Suprapubic skin (tissue), 4 donors: ENCODE measurements around the gene PLA2G2D. TPM values are rescaled to one million over a fixed set of nuclear protein-coding genes. Genes with fewer than 3 reads are reported as not detected.
A peak's percentile ranks its signal among the peaks of the same experiment; 100 is the strongest.

Experiments used
- DNase-seq, 2 donors: peaks; one replicate each; pipeline ENCODE4 v3.0.0-alpha.2; 2019; ENCODE audit warnings: low spot score in 2 of 2
- H3K27ac ChIP-seq: fragments of 200-600 bp; sonication (generic); one replicate; pipeline ENCODE4 v1.5.1; 2019
- H3K27me3 ChIP-seq: fragments of 200-600 bp; sonication (generic); one replicate; pipeline ENCODE4 v1.5.1; 2019
- H3K36me3 ChIP-seq: fragments of 200-600 bp; sonication (generic); one replicate; pipeline ENCODE4 v1.5.1; 2019
- H3K4me1 ChIP-seq: fragments of 200-600 bp; sonication (generic); one replicate; pipeline ENCODE4 v1.5.1; 2019
- H3K4me3 ChIP-seq: fragments of 200-600 bp; sonication (generic); one replicate; pipeline ENCODE4 v1.5.1; 2019; ENCODE audit warnings: mild to moderate bottlenecking
- H3K9me3 ChIP-seq: fragments of 200-600 bp; sonication (generic); one replicate; pipeline ENCODE4 v1.5.1; 2019
- EP300 ChIP-seq: sonication (generic); formaldehyde crosslinking; IDR thresholded peaks from one replicate; pipeline ENCODE4 v1.6.1; 2017; ENCODE audit warnings: antibody characterized with exemption
- POLR2A ChIP-seq, 2 donors: fragments of 450-650 bp; IDR thresholded peaks; one replicate each; pipeline ENCODE4 v1.6.1; 2017; ENCODE audit warnings: antibody characterized with exemption in 2 of 2, mild to moderate bottlenecking in 2 of 2, moderate library complexity in 2 of 2
- POLR2AphosphoS5 ChIP-seq, 3 donors: sonication (generic); formaldehyde crosslinking; IDR thresholded peaks; one replicate each; pipeline ENCODE4 v1.6.1; 2017; ENCODE audit warnings: antibody characterized with exemption in 3 of 3
- WGBS: methylation state at CpG from one replicate; pipeline ENCODE4 v1.1.5; 2018; 5-methylcytosine and 5-hydroxymethylcytosine counted together
- total RNA-seq, 4 donors: library from RNA; depleted of rRNA; stranded (reverse); fragments of >200 nt; gene quantifications; one replicate each; pipeline ENCODE4 v1.1.0, GENCODE V29; 2016
- TF ChIP-seq, protein P1 (sequence below), 2 donors: fragments of 200-600 bp in 1 of 2; fragments of 450-650 bp in 1 of 2; sonication (generic) in 1 of 2; IDR thresholded peaks; one replicate each; pipeline ENCODE4 v1.5.1; 2016 to 2019; ENCODE audit warnings: antibody characterized with exemption in 2 of 2, mild to moderate bottlenecking in 1 of 2, moderate library complexity in 1 of 2

PLA2G2D gene
- total RNA-seq, 4 donors from 2014 or later = not detected

DNA sequence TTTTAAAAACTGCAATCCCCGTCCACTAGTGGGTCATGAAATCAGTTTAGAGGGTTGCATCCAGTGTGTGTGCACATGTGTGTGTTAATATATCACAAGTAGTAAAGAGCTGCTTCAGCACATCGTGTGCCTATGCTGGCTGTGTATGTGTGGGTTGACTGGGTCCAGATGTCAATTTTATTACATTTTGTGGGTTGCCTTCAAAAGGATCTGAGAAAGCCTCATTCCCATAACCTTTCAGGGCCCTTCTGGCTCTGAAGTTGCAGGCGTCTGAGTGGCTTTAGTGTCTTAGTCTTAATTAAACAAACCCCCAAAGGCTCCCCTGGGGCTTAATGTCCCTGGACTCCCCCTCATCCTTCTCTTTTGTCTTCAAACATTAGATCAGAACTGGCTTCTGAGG lies 19.8 kb downstream of the PLA2G2D start:
- Histone ChIP-seq H3K4me3 (no peak overlapping the region), H3K27me3 (no peaks in the 10 kb centered on the region), H3K9me3 (no peaks in the 10 kb centered on the region), H3K36me3 (no peaks in the 10 kb centered on the region), H3K4me1 (peaks cover 44% of the 10 kb centered on the region), H3K27ac (no peak overlapping the region)
- WGBS = 52% methylated on average over 3 of the region's 3 CpGs
- no peak for TF ChIP-seq POLR2A (IDR thresholded peaks at IDR 0.05)
- TF ChIP-seq, protein P1, sequence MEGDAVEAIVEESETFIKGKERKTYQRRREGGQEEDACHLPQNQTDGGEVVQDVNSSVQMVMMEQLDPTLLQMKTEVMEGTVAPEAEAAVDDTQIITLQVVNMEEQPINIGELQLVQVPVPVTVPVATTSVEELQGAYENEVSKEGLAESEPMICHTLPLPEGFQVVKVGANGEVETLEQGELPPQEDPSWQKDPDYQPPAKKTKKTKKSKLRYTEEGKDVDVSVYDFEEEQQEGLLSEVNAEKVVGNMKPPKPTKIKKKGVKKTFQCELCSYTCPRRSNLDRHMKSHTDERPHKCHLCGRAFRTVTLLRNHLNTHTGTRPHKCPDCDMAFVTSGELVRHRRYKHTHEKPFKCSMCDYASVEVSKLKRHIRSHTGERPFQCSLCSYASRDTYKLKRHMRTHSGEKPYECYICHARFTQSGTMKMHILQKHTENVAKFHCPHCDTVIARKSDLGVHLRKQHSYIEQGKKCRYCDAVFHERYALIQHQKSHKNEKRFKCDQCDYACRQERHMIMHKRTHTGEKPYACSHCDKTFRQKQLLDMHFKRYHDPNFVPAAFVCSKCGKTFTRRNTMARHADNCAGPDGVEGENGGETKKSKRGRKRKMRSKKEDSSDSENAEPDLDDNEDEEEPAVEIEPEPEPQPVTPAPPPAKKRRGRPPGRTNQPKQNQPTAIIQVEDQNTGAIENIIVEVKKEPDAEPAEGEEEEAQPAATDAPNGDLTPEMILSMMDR (IDR thresholded peaks at IDR 0.05) = no peak
- no peak for TF ChIP-seq EP300
- no peak for TF ChIP-seq POLR2AphosphoS5 (IDR thresholded peaks at IDR 0.05)
- DNase-seq = no peak

DNA sequence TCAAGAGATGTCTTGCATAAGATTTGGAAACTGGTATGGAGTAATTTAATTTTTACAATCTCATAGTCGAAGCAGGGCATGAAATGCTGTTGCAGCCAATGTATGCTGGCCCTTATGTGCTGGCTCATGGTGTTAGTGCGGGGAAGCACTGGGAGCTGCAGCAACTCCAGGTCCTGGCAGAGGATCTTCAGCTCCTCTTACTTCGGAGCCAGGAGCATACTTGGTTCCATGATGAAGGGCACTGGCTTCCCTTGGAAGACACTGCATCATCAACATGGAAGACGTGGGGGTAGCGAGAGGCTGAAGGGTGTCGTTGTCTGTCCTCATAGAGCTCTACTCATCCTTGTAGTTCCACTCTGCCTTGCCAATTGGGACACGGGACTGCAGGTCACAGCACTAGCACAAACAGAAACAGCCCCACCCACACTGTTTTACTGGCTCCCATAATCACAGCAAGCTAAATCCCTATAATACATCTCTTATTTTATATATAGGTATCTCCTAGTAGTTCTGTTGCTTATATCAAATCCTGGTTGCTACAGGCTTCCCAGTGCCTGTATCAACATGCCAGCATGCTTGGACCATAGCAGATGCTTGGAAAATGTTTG lies 22.4 kb downstream of the PLA2G2D start:
- Histone ChIP-seq H3K27me3 (no peaks in the 10 kb centered on the region), H3K9me3 (no peaks in the 10 kb centered on the region), H3K4me1 (peaks cover 46% of the 10 kb centered on the region), H3K36me3 (no peaks in the 10 kb centered on the region), H3K4me3 (no peak overlapping the region), H3K27ac (no peak overlapping the region)
- TF ChIP-seq POLR2AphosphoS5 (IDR thresholded peaks at IDR 0.05) (no peak), POLR2A (IDR thresholded peaks at IDR 0.05) (no peak), EP300 (no peak)
- TF ChIP-seq, protein P1 (IDR thresholded peaks at IDR 0.05) = no peak
- DNase-seq = no peak
- 83% methylated on average over 7 of the region's 7 CpGs for WGBS

DNA sequence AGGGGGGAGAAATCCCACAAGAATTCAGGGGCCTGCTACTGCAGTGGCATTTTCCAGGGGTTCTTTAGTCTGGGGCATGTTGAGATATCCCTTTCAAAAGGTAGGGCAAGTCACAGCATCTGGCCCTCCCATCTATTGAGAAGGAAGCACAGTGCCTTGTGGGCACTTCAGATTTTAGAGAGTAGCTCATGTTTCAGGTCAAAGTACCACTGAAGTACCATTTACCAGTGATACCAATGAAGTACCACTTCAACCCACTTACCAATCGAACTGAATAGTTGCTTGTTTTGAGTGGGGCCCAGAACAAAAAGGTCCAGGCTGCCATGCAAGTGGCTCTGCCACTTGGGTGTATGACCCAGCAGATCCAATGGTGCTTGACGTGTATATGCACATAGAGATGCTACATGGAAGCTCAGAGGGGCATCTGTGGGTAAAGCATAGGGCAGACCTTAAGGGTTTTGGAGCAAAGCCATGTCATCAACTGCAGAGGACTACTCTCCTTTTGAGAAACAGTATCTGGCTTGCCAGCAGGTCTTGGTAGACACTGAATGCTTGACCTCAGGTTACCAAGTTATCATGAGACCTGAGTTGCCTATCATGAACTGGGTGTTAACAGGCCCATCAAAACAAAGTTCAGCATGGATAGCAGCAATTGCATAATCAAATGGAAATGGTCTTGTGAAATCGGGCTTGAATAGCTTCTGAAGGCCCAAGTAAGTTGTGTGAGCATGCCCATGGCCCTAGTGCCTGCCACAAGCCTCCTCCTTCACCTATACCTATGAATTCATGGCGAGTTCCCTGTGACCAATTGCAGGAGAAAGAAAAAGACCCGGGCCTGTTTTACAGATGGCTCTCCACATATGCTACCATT lies 23.5 kb downstream of the PLA2G2D start:
- Histone ChIP-seq H3K36me3 (no peaks in the 10 kb centered on the region), H3K27ac (peak overlapping the region; percentile 71), H3K9me3 (no peaks in the 10 kb centered on the region), H3K27me3 (no peaks in the 10 kb centered on the region), H3K4me1 (peaks cover 36% of the 10 kb centered on the region), H3K4me3 (no peak overlapping the region)
- no peak for DNase-seq
- peak in 1 of 3 donors; percentile 28 for TF ChIP-seq POLR2AphosphoS5 (IDR thresholded peaks at IDR 0.05)
- TF ChIP-seq, protein P1 (IDR thresholded peaks at IDR 0.05) = no peak
- 66% methylated on average over 4 of the region's 5 CpGs for WGBS

DNA sequence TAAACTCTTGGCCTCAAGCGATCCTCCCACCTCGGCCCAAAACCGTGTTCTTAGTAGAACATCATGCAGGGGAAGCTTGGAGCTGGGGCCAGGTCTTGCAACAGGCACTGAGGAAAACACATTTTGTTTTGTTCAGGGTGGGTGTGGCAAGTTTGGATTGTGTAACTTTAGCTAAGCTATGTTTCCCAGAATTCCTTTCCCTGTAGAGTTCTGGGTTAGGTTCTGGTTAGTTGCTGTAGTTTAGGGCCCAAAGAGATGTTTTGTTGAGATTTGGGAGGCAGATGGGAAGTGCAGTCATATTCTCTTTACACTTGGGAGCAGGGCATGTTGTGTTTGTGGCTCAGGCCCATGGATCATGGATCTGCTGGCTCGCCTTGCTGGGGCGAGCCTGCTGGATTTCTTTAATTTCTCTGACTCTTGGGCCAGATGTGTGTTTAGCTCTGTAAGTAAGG lies 25.4 kb downstream of the PLA2G2D start:
- Histone ChIP-seq H3K36me3 (no peaks in the 10 kb centered on the region), H3K27me3 (no peaks in the 10 kb centered on the region), H3K4me3 (no peak overlapping the region), H3K4me1 (peaks cover 30% of the 10 kb centered on the region), H3K27ac (peak overlapping the region; percentile 71), H3K9me3 (no peaks in the 10 kb centered on the region)
- WGBS = 35% methylated on average over 5 of the region's 5 CpGs
- DNase-seq = peak; percentile 86 to 91
- TF ChIP-seq POLR2AphosphoS5 (IDR thresholded peaks at IDR 0.05) = peak in 2 of 3 donors; percentile 45 to 73
- TF ChIP-seq EP300 = no peak
- no peak for TF ChIP-seq POLR2A (IDR thresholded peaks at IDR 0.05)

DNA sequence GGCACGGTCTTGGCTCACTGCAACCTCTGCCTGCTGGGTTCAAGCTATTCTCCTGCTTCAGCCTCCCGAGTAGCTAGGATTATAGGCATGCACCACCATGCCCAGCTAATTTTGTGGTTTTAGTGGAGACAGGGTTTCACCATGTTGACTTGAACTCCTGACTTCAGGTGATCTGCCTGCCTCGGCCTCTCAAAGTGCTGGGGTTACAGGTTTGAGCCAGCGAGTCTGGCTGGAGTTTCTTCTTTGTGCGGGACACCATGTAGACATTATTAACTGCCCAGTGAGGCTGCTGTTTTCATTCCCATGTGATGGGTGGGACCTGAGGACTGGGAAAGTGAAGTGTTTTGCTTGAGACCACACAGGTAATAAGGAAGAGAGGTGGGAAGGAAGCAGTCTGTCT lies 26.0 kb downstream of the PLA2G2D start:
- H3K4me1 ChIP-seq = peaks cover 30% of the 10 kb centered on the region
- no peaks in the 10 kb centered on the region for H3K27me3 ChIP-seq
- no peaks in the 10 kb centered on the region for H3K9me3 ChIP-seq
- TF ChIP-seq POLR2AphosphoS5 (IDR thresholded peaks at IDR 0.05) = no peak
- no peak for TF ChIP-seq POLR2A (IDR thresholded peaks at IDR 0.05)
- TF ChIP-seq EP300 = no peak
- TF ChIP-seq, protein P1 (IDR thresholded peaks at IDR 0.05) = no peak
- 93% methylated on average over 5 of the region's 5 CpGs for WGBS
- no peak for DNase-seq
- peak overlapping the region; percentile 71 for H3K27ac ChIP-seq
- no peaks in the 10 kb centered on the region for H3K36me3 ChIP-seq
- H3K4me3 ChIP-seq = no peak overlapping the region
